Left lung (tissue), 10 donors: Measurements from ENCODE around the gene CHMP4B. TPM values are rescaled to one million over a fixed set of nuclear protein-coding genes. Genes with fewer than 3 reads are reported as not detected.

Source experiments
- ATAC-seq: fragments of 200-7000 bp; cut with Tn5 transposase; one replicate; pipeline ENCODE4 v1.9.1; 2020; ENCODE audit warnings: moderate library complexity
- DNase-seq, 4 donors: peaks; one replicate each; pipeline ENCODE4 v3.0.0-alpha.2; 2013 to 2020
- H3K27ac ChIP-seq, 2 donors: fragments of 200-600 bp; sonication (generic) in 1 of 2; one replicate each; pipeline versions ENCODE4 v1.5.0 to v1.8.0; 2020 to 2021
- H3K27me3 ChIP-seq, 2 donors: fragments of 200-600 bp; sonication (generic) in 1 of 2; one replicate each; pipeline versions ENCODE4 v1.5.0 to v1.8.0; 2020 to 2021
- H3K36me3 ChIP-seq, 2 donors: fragments of 200-600 bp; sonication (generic) in 1 of 2; one replicate each; pipeline versions ENCODE4 v1.5.0 to v1.8.0; 2020 to 2021
- H3K4me1 ChIP-seq, 2 donors: fragments of 200-600 bp; one replicate each; pipeline ENCODE4 v1.8.0; 2021
- H3K4me3 ChIP-seq, 2 donors: fragments of 200-600 bp; sonication (generic) in 1 of 2; one replicate each; pipeline versions ENCODE4 v1.5.0 to v1.8.0; 2020 to 2021; ENCODE audit warnings: mild to moderate bottlenecking in 1 of 2
- H3K9me3 ChIP-seq, 2 donors: fragments of 200-600 bp; sonication (generic) in 1 of 2; one replicate each; pipeline versions ENCODE4 v1.5.0 to v1.8.0; 2020 to 2021
- CTCF ChIP-seq, 2 donors: fragments of 200-600 bp; sonication (generic) in 1 of 2; IDR thresholded peaks; one replicate each; pipeline versions ENCODE4 v1.5.0 to v1.8.0; 2021; ENCODE audit warnings: antibody characterized with exemption in 2 of 2
- intact Hi-C, 2 donors: fragments of 100-400 bp; cut with DNase I; formaldehyde crosslinking; loops; one replicate each; pipeline versions ENCODE4 v1.11.2 to v1.14.2; 2022
- polyA plus RNA-seq, 6 donors: library from polyadenylated mRNA; unstranded; fragments of 120-200 nt; gene quantifications; one replicate each; pipeline ENCODE4 v1.2.1, GENCODE V29; 2013; ENCODE audit not compliant: insufficient read length in 6 of 6
- total RNA-seq, 2 donors: library from RNA; stranded (reverse); fragmentation: NEBNext Ultra II Directional; extraction: Animal tissue kit (Norgen Biotek cat#: 25700); gene quantifications; one replicate each; pipeline ENCODE4 v1.2.1, GENCODE V29; 2021
- donor health status: DM: no; HTN: yes; CAD: no.
- donor health status: DM: no; HTN: no; CAD: no.

Gene CHMP4B
- total and polyA plus RNA-seq, 8 donors: 83.2 to 117 (median 109) TPM

DNA sequence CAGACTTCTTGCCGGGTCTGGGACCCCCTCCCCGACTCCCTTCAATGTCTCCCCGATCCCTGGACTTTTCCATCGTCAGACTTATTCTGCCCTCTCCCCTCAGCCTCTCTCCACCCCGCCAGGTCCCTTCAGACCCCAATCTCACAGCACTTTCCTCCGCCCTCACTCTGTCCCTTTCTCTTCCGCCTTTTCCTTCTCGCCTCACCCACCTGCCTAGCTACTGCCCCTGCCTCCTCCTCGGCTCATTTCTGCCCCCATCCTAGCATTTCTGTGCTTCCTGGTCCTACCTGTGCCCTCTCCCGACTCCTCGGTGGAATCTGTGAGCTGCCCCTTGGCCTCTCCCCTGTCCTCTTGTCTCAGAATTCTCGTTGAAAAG, 616 bp downstream of the CHMP4B start:
- peak overlapping the region; percentile 93 to 97 for H3K27ac ChIP-seq
- intact Hi-C loops: no loop called here
- TF ChIP-seq CTCF (IDR thresholded peaks at IDR 0.05): no peak
- no peaks in the 10 kb centered on the region for H3K27me3 ChIP-seq
- H3K9me3 ChIP-seq: no peaks in the 10 kb centered on the region
- ATAC-seq (peak; percentile 2), DNase-seq (peak in 1 of 4 donors; percentile 34)
- H3K4me1 ChIP-seq: peaks cover 20 to 60% of the 10 kb centered on the region in 2 donors
- peaks cover 0 to 13% of the 10 kb centered on the region in 2 donors for H3K36me3 ChIP-seq
- peak overlapping the region; percentile 61 to 95 for H3K4me3 ChIP-seq

DNA sequence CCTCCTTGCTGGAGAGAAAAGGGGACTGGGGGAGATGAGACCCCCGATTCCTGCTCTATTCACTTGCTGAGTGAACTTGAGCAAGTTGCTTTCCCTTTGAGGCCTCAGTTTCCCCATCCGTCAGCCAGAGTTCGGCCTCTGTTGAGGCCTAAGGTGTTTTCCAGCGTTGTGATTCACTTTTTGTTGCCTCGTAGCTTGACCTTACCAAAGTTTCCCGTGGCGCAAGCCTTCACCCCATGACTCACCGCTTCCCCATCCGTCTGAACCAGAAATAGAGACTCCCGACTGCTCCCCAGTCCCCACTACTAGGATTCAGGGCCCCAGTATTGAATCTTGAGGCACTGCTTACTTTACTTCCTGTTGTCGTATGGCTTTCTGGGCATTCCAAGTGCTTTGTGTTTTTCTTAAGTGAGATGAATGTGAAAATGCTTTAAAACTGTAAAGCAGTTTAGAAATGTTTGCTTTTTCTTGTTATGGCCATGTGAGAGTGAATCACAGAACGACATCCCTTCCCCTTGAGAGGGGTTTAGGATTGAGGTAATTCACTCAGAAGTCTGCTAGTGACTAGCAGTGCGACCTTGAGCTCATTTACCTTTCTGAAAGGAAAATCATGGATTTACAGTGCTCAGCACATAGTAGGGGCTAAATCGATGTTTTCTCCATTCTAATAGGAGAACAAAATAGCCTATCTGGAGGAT, 1.2 kb downstream of the CHMP4B start:
- TF ChIP-seq CTCF (IDR thresholded peaks at IDR 0.05): no peak
- peak in 3 of 4 donors; percentile 36 to 85 (median 74) for DNase-seq
- intact Hi-C loops: no loop called here

DNA sequence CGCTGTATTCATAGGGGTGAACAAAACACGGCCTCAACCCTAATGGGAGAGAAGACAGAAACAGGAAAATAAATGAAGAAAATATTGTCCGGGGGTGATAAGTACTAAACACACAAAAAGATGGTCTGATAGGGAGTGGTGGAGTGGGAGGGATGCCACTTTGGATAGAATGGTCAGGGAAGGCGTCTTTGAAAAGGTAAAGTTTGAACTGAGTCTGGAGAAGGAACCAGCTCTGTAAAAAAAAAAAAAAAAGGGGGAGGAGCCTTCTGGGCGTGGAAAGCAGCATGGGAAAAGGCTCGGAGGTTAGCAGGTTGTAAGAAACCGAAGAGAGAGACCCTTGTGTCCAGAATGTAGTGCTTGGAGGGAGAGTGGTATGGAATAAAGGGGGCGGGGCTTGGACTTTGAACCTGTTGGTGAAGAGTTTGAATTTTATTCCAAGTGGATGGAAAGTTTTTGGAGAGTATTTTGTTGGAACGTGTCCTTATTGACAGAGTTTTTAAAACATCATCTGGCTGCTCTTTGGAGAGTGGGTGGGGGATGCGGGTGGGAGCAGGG, 1.8 kb downstream of the CHMP4B start:
- Histone ChIP-seq H3K9me3 (no peaks in the 10 kb centered on the region), H3K27ac (peak overlapping the region; percentile 93 to 97), H3K4me1 (peaks cover 26 to 71% of the 10 kb centered on the region in 2 donors), H3K4me3 (peak overlapping the region; percentile 61 to 95), H3K27me3 (no peaks in the 10 kb centered on the region), H3K36me3 (peaks cover 0 to 13% of the 10 kb centered on the region in 2 donors)
- DNase-seq (peak in 2 of 4 donors; percentile 40 to 41), ATAC-seq (peak; percentile 16)
- intact Hi-C loops: no loop called here
- no peak for TF ChIP-seq CTCF (IDR thresholded peaks at IDR 0.05)

More for the DNA sequence above, 1.2 kb downstream of the CHMP4B start:
- Histone ChIP-seq H3K27ac (peak overlapping the region; percentile 93 to 97), H3K9me3 (no peaks in the 10 kb centered on the region), H3K4me1 (peaks cover 25 to 66% of the 10 kb centered on the region in 2 donors), H3K4me3 (peak overlapping the region; percentile 61 to 95), H3K36me3 (peaks cover 0 to 13% of the 10 kb centered on the region in 2 donors), H3K27me3 (no peaks in the 10 kb centered on the region)
- ATAC-seq: peak; percentile 50

DNA sequence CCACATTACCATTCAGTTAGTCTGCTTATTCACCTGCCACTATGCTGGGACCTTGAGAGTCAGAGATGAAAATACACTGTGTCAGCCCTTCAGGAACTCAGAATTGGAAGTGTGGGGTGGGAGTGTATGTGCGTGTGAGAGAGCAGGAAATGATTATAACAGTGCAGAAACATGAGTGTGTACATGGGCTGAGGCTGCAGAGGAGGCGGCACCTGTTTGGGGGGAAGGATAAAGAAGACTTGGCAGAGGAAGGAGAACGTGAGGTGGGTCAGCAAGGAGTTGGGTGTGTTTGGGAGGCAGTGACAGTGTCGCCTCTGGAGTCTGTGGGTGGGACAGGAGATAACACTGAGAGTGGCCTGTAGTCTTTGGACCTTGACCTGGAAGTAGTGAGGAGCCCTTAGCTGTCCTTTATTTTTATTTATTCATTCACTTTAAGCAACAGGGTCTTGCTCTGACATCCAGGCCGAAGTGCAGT, 3.1 kb downstream of the CHMP4B start:
- ATAC-seq: no peak
- intact Hi-C loops: no loop called here
- DNase-seq: no peak
- no peak for TF ChIP-seq CTCF (IDR thresholded peaks at IDR 0.05)
- H3K27me3 ChIP-seq: no peaks in the 10 kb centered on the region
- peaks cover 26 to 80% of the 10 kb centered on the region in 2 donors for H3K4me1 ChIP-seq
- H3K9me3 ChIP-seq: no peaks in the 10 kb centered on the region
- peak overlapping the region in 1 of 2 donors; percentile 5 for H3K27ac ChIP-seq
- H3K36me3 ChIP-seq: peaks cover 0 to 13% of the 10 kb centered on the region in 2 donors
- no peak overlapping the region for H3K4me3 ChIP-seq

DNA sequence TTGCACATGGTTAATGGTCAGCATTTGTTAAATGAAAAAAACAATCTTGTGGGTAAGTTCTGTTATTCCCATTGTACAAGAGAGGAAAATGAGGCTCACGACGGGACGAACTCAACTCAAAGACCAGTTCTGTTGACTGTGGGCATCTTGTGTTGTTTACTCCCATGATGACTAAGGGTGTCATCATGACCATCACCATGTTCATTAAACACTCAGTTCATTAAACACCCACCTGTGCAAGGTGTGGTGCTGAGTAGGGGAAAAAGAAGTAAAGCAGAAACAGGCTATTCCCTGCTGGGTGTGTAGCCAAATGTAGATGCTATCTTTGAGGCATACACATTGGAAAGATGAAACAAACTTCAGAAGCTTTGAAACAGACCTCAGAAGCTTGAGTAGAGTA, 4.5 kb downstream of the CHMP4B start:
- peaks cover 0 to 13% of the 10 kb centered on the region in 2 donors for H3K36me3 ChIP-seq
- no peak for TF ChIP-seq CTCF (IDR thresholded peaks at IDR 0.05)
- DNase-seq (no peak), ATAC-seq (no peak)
- intact Hi-C loops: no loop called here
- no peaks in the 10 kb centered on the region for H3K9me3 ChIP-seq
- peaks cover 25 to 81% of the 10 kb centered on the region in 2 donors for H3K4me1 ChIP-seq
- no peak overlapping the region for H3K27ac ChIP-seq
- H3K4me3 ChIP-seq: no peak overlapping the region
- no peaks in the 10 kb centered on the region for H3K27me3 ChIP-seq
